Activated CD4-positive, alpha-beta T cell treated with anti-CD3 and anti-CD28 coated beads, Interleukin-2, amount 50 U/mL, for 24 hours (primary cell): ENCODE results near the gene MGMT.

Source experiments
- DNase-seq, 2 donors: peaks; one replicate each; pipeline ENCODE4 v3.0.0-alpha.2; 2020; ENCODE audit warnings: low read depth in 1 of 2, low spot score in 1 of 2

Gene MGMT

DNA sequence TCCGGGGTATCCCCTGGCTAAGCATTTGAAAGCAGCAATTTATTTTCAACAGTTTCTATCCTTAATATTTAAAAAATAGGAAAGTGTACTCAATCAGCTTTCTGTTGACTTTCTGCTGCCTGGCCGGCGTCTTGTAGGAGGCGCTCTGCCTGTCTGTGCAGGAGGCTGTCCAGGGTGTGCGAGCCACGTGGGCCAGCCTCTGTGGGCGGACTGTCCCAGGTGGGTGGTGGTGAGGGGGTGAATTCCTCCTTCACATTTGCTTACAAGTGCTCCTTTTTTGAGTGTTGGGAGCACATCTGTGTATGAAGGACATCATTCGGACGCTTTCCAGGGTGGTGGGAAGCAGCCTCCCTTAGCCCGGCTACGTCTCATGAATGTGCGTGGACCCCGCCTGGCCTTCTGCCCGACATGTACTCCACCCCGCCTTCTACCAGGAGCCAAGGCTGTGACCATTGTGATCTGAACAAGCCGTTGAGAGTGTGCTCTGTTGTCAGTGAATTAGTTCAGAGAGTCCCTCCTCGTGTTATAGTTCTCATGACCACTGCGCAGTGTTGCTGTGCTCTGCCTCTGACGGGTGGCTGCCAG, 114.9 kb downstream of the MGMT start:
- DNase-seq, result no peak

DNA sequence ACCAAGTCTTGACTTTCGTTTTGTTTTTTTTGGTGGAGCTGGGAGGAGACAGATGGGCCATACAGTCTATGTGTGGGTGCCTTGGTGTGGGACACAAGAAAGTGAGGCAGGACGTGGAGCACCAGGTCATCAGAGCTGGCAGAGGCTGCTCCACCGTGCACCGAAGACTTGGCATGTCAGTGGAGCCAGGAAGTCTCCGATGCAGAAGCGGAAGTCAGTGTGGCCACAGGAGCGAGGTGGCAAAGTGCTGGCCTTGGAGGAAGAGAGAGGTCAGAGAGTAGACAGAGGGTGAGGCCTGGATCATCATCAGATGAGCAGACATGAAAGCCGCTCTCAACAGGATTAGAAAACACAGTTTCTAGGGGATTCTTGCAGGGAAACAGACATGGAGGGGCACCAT, 116.8 kb downstream of the MGMT start:
- no peak for DNase-seq

DNA sequence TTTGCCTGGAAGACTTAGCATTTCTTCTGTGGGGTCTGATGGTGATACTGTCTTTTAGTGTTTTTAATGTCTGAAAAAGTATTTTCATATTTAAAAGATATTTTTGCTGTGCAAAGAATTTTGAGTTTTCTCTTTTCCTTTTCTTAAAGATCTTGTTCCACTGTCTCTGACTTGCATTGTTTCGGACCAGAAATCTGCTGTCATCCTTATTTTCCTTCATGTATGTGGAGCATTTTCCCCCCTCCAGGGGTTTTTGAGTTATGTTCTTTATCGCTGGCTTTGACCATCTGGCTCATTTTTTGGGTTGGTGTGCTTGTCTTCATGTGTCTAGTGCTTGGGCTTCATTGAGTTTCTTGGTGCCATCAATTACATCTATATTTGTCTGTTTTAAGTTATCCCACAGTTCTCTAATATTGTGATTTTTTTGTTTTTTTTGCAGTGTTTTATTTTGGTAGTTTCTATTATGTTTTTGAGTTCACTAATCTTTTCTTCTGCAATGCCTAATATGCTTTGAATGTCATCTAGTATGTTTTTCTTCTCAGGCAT, 119.9 kb downstream of the MGMT start:
- no peak for DNase-seq

DNA sequence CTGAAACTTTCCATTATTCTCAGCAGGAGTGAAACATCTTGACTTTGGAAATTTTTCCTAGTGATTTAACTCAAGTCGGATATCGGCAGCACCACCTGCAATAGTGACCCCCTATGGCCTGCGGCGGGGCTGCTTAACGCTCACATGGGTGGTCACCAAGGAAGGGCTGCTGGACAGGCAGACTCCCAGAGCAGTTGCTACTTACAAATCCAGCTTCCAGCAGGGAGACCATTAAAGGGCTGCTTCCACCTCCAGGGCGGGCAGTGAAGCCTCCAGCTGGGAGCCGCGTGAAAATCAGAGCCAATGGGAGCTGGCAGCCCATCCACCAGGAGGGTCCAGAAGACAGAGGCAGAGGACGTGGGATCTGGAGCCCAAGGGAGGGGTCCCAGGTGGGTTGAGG, 122.5 kb downstream of the MGMT start:
- no peak for DNase-seq

DNA sequence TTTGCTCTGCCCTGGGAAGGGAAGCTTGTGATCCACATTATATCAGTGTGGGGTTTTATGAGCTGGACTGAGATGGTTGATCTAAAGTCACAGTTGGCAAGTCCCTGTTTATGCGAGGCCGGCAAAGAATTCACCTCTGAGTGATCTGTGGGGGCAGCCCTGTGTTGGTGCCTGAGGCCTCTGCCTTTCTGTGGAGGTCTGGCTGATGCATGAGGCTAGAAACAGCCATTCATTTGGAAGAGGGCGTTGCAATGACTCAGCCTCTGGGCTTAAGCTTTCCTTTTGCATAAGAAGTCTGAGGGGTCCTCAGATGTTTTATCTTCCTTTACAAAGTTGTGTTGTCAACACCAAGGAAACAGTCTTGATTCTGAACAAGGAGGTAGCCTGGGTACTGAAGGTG, 126.9 kb downstream of the MGMT start:
- DNase-seq, result no peak

DNA sequence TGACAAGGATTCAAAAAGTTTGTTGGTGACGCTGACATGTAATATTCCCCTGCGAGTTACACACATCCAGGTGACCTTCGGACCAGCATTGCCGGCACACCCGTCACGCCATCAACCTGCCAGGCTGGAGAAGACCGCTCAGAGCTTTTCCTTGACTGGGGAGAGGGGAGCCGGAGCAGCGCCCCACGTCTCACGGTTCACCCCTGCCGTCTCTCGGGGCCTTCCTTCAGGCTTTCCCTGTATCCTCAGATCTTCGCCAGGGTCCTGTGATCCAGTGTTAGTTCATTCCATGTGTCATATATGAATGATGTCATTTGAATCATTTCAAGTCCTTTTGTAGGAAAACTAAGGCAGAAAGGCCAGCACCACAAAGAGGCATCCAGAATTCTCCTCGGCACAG, 127.8 kb downstream of the MGMT start:
- DNase-seq, result no peak

DNA sequence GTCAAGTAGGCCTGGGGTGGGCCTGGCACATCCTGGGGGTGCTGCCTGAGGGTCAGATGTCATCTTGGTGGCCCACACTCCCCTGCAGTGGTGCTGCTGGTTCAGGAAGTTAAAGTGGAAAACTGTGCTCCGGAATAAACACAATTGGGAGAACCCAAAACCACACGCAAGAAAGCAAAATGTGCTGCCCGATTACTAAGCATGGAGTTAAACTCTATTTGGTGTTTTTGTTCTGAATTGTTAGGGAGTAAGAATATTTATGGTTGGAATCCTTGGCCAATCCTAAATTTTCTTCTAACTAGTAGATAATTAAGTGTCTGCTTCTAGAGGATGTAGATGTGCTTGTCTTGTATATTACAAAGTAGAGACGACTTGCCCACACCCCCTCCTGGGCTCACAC, 131.4 kb downstream of the MGMT start:
- DNase-seq, result no peak

DNA sequence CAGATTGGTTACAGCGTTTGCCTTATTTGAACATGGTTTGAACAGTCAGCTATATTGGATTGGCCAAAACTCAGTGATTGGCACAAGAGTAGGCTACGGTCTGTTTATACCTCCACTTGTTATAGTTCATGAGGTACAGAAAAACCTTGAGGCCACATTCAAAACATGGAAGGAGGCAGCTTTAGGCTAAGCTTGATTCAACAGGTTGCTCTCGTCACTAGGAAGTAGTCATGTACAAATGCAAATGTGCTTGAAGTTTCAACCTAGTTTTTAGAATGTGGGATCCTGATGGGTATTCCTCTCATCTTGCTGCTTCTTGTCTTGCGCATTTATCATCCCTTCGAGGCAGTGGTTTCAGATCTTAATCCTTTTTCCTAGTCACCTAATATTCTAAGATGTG, 132.1 kb downstream of the MGMT start:
- DNase-seq, result no peak

DNA sequence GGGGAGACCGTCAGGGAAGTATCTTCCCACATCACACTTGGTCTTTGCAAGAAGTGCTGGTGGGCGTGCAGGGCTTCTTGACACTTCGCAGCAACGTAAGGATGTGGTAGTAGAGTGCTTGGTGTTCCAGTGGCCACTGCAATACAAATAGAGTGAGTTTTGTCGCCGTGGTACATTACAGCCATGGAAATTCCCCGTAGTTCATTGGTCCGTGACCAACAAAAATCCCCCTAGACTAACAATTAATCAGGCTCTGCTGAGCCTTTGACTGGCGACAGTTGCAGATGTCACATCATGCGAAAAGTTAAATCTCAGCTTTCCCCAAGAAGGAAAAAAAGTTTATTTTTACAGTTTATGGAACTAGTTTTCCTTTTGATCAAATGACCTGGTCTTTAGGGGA, 134.7 kb downstream of the MGMT start:
- no peak for DNase-seq

DNA sequence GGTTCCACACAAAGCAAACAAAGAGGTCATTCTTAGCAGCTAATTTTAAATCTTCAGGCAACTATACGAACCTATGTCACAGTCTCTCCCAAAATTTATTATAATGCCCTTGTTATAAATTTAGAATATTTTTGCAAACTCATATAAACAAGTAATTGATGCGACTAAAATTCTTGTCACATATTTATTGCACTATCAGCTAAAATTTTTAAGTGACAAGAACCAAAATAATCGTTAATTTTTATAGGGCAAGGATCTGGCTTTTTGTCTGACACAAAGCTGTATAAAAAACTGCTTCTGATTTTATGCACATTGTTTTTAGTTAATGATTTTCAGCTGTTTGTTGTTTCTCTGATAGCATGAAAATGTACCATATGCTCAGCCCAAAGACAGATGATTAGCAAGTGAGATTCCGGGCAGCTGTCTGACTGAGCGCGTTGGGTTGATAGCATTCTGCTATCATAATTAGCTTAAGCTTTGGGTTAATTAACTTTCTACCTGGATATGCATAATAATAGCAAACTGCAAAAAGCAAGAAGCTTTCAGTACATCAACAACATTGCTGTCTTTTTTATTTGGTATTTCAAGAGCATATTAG, 136.0 kb downstream of the MGMT start:
- no peak for DNase-seq

DNA sequence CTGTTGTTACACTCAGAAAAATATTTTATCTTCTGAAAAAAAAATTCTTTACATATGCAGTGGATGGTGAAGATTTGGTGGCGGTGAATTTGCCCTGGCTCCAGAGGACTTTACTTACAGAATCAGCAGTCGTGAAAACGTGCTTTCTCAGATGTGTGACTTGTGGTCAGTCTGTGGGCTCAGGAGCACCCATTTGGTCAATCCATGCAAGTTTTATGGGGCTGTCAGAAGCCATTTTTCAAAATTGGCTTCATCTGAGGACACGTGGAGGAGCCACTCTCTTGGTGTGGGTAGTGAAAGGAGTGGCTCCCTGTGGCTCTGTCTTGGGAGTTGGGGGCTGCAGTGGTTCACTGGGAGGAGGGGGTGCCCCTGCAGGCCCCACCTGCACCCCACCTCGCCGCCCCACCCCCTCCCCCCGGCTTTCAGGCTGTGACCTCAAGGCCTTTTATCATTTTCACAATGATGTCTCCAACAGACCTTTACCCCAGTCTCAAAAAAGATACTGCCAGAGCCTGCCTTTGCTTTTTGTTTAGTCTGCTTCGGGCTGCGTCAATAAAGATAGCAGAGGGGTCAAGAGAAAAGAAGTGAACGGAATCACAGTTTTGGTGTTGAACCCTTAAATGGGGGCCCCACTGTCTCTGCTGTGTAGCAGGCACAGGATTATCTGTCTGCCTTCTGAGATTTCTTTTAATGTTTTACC, 137.4 kb downstream of the MGMT start:
- no peak for DNase-seq

DNA sequence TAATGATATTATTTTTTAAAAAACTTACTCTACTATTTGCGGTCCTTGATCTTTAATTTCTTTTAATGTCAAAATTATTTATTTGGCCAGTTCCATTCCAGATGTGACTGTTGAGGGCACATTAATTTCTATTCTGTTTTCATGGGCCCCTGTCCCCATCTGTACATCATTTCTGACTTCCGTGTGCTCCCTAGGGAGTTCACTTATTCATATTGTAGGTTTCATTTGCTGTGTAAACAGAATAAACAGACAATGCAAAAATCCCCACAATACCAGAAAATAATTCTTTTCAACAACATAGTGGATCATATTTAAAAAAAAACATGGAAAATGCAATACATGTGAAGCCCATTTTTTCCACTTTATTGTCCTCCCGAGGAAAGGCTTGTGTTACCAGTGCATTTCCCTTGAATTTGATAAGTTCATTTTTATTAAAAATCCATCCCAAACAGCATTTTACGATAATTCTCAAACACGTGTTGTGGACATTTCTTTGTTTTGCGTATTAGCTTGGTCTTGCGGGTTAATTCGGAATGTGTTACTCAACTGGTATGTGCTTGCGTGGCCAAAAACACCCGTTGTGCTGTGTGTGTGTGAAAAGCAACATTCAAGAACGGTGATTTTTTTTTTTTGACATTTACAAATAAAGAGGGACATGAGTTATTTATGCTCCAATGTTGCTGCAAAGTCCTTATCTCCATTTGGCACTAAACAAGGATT, 138.4 kb downstream of the MGMT start:
- no peak for DNase-seq

DNA sequence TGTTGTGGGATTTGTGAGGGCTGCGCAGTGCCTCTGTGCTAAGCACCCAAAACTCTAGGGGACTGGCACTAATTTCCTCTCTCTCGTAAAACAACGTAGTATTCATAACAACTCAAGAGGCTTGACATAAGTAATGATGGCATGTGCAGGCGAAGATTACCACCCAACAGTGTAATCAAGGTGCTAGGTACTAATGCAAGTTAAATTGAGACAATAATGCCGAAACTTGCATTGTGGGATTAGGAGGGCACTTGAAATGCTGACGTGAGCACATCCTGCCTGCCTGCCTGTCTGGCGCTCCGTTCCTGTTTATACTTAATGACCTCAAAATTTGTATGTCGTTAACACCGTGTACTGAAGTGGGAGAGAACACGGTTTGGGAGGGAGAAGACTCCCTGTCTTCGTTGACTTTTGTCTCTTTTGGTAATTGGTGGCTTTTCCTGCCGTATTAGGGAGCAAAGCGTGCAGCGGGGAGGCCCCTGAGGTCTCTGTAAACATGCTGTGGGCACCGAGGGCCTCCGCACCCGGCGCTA, 139.0 kb downstream of the MGMT start:
- DNase-seq, result no peak

DNA sequence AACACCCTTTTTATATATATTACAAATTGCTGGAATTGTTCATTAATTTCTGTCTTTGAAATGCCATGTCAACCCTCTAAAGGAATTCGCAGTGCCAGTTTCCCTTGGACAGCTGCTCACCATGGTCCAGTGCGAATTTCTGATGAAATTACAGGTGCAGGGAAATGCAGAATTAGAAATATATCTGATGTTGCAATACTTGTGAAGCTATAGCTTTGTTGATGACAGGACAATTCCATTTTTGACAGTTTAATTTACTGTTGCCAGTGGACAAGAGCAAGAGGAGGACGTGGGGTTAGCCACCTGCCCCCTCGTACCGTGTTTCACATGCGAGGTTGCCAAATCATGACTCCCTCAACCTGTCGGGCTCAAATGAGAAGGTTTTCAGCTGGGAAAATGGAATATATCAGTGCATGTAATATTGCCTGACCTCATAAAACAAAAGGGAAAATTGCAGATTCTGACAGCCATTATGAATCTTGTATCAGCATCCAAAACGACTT, 140.6 kb downstream of the MGMT start:
- DNase-seq, result no peak

DNA sequence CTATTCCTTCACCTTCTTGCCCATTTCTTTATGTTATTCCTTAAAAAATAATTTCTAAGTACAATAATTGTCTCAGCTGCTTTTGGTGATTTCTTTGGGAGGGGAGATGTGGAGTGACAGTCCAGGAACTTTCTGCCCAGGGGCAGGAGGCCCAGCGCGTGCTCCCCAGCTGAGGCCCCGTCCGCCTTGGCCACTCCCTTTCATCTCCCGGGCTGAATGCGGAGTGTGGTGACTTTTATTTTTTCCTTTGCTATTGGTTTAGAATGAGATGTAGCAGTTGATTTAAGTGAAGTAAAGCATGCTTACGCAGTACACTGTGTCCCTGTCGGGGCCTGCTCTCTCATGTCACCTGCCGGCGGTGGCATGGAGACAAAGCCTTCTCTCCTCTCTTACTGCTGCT, 141.6 kb downstream of the MGMT start:
- no peak for DNase-seq

DNA sequence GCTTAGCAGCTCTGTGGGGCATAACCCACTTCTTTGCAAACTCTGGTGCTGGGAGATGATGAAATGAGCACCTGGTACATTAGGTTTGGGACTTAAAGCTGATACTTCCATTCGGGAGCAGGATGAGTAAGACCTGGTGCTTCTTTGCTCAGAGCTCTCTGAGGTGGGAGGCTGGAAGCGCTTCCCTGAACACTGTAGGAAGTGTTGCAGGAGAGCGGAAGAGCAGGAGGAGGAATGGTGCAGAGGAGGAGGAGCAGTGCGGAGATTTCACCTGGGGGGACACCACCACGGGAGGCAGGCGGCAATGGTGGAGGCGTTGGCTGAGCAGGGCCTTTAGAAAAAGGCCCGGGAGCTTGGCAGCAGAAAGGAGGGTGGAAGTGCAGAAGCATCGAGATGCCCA, 142.5 kb downstream of the MGMT start:
- no peak for DNase-seq

DNA sequence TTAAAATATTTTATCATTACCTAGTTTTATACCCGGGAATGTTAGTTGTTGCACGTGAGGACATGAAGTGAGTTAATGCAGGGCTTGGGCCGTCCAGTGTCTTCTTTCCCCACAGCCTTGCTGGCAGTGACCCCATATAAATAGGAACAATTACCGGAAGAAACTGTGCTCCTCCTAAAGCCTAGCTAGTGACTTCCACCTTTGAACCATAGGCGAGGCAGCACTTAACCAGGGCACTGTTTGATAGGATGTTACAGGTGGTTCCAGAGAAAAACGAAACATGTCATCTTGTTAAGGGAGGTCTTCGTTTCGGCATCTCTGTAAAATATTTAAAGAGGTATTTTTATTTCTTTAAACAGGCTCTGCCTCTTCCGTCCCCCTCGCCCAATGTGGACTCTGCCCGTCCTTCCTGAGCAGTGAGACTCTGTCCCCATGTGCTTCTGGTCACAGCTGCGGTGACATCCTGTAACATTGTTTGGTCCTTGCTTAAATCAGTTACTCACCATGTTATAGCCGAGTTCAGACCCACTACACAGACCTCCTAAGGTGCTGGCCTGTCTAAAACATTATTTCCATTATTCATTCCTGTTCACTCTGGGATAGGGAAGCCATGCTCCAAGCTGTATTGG, 145.6 kb downstream of the MGMT start:
- DNase-seq, result no peak

DNA sequence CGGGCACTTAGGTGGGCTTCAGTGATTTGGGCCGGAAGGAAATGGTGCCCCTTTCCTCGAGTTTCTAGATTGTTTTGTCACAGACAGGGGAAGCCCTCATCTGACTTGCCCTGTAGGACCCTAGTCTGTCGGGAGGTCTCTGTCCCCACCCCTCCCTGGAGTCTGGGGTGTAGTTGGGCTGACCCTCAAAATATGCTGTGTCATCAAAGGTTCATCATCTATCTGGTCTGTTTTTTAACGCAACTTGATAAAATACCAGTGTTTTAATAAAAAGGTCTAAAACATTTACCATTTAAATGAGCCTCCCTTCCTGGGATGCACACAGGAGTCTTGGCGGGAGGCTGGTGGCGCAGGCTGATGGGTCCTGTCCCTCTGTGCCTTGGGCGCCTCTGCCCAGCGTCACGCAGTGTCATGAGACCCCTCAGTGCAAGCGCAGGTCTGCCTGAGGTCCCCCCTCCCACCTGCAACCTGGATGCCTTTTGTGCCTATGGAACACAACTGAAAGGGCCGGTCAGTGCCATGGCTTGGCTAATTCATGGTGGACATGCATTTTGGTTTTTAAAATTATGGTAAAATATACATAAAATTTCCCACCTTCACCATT, 146.4 kb downstream of the MGMT start:
- no peak for DNase-seq

DNA sequence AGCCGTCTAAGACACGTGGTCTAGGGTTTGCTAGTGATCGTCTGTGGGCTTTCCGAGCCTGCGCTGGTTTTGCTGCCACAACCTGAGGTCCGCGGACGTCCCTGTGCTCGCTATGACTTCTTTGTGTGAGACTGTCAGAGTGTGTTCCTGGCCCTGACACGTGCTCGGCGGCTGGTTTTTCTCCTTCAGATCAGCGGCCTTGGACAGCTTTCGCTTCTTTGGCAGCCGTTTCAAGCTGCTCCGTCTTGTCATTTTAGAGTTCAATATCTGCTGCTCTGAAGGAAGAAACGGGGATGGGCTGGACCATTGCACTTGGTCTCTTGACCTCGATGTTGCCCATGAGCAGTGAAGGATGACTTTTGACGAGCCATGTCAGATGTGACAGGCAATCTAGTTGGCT, 147.3 kb downstream of the MGMT start:
- DNase-seq, result no peak

DNA sequence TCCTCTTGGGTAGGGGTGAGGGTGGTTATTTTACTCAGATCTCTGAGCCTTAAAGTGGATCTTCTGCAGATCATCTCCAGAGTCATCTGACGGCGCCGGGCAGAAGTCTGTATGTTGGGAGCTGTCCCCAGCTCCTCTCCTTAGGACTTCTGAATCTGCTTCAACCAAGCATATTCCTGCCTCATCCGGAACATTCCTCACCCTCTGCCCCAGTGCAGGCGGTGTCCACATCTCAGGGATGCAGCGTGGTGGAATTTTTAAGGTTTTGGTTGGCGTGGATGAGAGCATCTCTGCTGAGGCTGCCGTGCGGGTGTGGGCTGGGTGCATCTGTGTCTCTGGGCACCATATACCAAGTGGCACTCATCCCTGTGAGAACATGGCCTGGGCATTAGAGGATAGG, 148.3 kb downstream of the MGMT start:
- no peak for DNase-seq
